Stimulated activated CD4-positive, alpha-beta T cell treated with anti-CD3 and anti-CD28 coated beads, Interleukin-4, amount 100 ng/mL, for 4 hours (primary cell): Measurements from ENCODE around the gene HLCS.

Experiments used
- DNase-seq, 2 experiments: peaks; one replicate each; pipeline ENCODE4 v3.0.0-alpha.2; 2020

The HLCS gene

DNA sequence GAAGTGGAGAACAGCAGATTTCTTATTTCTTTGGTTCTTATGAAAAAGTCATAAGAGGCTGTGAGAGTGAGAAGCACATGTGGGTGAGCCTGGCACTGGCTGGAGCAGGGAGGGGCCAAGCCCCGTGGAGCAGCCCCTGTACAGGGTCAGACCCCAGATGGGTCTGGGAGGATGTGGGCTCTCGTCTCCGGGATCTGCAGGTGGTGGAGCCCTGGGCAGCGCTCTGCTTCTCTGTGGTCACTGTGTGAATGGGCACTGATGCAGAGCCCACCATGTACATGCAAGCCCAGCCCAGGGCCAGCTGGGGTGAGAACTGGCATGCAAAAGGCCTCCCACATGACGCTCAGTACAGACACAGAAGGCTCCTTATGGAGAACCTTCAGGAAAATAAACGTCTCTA, 200.0 kb downstream of the HLCS start:
- DNase-seq = no peak

DNA sequence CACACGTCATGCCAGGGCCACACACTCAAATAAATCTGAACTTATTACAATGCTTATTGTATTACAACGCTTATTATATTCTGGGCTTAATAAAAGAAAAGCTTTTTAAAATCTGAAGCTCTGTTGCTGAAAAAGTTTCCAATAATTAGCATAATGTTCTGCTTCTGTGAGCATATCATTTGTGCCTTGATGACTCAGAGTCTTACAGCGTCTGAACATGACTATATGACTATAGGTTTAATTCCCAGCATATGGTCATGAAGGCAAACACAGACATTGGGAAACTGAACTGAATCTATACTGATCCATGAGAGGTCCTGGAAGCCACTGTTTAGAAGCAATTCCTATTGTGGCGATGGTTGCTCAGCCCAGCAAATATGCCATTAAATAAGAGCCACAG, 201.2 kb downstream of the HLCS start:
- DNase-seq = no peak

DNA sequence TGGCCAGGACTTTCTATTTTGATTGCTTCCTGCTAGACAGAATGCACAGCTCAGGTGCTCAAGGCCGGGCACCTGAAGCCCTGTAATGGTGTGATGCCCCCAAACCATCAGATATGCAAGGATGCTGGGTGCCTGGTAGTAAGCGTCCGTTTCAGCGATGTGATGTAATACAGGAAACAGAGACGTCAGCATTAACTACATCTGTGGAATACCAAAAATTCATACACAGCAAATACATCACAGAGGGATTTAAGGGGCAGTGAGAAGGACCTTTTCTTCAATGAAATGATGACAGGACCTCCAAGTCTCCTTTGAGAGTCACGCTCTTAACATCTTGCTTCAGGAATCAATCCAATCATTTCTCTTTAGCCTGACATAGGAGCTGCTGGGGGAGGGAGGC, 203.2 kb downstream of the HLCS start:
- no peak for DNase-seq

DNA sequence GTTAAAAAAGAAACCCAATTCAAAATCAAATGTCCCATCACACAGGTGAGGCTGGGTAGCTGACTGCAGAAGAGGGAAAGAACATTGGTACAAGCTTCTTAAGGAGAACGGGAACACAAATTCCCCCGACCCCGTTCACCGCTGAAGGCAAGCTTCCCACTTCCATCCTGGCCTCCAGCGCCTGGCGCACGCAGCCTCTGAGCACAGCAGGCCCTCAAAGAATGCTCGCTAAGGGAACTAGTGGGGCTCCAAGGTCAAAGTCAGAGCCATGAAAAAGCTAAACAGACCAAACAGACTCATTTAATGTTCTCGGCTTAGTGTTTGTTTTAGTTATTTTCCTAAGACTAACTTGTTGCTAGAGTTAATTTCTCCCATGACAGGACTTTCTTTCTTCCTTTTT, 203.8 kb downstream of the HLCS start:
- no peak for DNase-seq

DNA sequence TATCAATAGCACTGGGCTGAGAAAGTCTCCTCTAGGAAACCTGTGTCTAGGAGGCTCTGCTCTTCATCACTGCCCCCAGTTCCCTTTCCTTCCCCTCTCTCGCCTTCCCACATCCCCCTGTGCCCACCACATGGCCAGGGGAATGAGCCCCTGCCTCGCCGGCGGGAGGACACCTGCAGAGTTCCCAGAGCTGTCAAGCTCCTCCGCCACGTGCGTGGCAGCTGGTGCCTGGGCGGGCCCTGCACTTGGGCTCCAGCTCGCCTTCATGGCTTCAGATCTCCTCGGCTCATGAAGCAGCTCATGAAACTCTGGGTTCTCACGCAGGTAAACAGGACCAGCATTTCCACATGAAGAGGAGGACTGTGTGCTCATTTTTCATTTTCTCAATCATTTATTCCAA, 204.8 kb downstream of the HLCS start:
- no peak for DNase-seq

DNA sequence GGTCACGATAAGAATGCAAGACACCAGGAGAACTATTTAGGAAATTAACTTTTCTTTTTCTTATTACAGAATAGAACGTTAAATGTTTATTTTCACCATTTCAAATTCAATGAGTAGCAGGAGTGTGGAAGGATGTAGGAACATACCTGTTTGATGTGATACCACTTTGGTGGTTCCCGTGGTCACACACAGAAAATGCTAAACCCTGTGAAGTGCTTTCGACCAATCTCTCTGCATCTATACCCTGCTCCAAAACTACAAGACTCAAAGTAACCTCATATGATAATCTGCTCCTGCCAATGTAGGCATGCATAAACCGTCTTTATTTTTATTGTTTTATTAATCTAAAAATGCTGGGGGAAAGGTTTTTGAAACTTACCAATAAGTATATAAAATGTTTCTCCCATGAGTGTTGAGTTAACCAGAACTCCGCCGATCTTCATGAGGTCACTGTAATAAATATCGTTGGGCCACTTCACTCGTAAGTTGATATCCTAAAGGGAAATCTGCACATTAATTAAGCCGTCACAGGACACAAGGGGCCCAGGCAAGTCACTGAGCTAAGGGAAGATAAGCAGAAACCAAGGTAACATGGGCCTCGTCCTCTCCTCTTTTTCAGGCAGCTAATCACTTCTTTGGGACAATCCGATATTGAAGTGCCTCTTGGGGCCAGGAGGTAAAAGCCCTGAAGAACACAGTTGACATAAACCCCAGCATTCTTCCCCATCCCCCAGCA, 207.0 kb downstream of the HLCS start:
- DNase-seq = no peak

DNA sequence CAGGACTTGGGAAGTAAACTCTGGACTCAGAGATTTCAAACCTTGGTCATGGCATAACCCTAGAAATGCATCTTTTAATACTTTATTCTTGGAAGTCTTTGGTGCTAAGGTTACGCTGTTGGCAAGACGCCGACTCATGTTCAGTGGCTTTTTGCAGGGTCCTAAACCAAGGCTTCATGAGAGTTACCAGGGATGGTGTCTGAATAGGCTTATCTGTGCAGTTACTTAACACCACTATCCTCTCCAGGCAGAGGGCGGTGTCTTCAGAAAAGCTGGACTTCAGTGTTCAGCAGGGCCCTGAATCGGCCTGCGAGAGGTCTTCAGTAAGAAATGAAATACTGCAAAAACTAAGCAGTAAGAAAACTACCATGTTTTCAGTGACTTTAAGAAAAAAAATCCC, 209.3 kb downstream of the HLCS start:
- no peak for DNase-seq

DNA sequence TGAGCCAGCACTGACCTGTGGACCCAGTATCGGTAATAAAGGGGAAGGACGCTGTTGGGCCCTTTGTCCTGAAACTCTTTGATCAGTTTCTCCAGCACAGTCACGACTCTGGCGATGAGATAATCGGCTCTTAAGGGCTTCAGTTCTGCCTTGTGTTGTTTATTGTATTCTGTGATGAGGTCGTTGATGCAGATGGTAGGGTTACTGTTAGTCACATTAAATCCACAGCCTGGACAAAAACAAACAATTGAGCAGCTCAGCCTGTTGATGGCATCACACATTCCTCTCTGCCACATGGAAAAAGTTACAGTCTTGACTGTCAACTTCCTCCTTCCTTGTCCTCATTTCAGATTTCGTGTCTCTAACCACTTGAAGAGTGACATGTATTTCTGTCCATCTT, 209.9 kb downstream of the HLCS start:
- no peak for DNase-seq

DNA sequence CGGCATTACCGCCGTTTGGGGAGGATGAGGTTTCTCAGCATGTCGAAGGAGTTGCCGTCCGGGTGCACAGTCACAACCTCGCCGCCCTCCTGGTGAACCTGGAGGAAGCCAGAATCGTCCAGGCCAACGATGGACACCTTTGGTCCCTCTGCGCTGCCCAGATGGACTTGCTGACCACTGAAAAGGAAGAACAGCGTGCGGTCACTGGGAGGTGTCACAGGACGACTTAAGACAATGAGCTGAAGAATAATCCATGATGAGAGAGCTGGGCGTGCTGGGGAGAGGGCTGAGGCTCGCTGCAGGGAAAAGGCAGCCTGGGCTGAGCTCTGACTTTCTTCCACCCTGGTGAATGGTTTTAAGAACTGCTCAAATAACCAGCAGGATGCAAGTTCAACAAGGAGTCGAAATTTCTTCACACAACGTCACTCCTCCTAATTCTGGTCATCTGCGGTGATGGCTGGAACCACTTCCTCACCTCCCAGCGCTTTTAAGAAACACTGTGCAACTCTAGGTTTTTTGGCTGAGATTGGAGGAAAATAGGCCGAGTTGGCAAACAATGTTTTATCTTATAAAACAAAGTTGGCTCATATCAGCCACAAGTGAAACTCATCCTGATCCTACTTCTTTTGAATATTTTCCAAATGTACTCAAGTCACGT, 212.1 kb downstream of the HLCS start:
- DNase-seq = no peak

DNA sequence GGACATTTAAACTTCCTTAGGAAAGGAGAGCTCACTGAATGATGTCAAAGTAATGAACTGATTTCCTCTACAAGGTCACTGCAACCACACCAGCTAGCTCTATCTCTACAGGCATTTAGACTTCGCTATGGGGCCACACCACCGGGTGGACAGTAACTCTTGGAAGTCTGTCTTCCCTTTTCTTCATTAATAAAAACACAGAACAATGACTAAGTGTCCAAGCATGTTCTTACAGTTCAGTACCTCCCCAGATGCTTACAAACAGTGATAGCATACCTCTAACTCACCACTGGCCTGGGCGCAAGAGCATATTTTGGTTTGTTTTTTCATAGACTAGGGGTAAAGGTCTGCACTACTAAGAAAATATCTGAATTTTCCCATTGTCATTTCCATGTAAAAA, 212.9 kb downstream of the HLCS start:
- no peak for DNase-seq

DNA sequence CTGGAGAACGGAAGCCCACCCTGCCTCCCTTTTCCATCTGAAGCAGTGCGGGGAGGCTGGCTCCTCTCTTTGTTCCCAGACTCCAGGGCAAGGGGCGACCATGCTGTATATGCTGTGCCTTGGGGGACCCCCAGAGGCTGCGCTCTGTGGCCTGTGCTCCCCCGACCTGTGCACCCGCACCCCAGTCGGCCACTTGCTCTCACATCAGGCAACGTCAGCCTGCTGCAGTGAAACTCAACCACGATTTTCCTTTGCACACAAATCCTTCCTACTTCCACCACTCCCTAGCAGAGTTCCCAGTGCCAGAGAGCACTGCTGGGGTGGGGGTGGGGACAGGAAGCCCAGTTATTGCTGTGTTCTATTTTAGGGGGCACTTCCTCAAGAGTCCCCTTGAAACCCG, 215.1 kb downstream of the HLCS start:
- no peak for DNase-seq

DNA sequence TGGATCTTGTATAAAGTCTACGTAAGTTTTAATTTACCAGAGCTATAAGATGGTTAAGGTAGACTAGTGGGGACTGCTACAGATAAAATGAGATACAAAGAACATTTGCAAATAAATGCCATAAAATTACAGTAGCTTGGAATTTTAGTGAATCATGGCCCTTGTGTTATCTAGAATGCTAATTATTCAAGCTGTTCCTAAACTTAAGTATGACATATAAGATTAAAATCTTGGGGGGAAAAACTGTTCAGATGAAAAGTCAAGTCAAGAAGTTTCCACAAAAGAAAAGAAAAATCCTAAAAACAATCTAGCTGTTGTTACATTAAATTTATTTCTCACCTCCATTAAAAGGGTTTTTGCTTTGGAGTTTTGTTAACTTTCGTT, 215.9 kb downstream of the HLCS start:
- DNase-seq = no peak

DNA sequence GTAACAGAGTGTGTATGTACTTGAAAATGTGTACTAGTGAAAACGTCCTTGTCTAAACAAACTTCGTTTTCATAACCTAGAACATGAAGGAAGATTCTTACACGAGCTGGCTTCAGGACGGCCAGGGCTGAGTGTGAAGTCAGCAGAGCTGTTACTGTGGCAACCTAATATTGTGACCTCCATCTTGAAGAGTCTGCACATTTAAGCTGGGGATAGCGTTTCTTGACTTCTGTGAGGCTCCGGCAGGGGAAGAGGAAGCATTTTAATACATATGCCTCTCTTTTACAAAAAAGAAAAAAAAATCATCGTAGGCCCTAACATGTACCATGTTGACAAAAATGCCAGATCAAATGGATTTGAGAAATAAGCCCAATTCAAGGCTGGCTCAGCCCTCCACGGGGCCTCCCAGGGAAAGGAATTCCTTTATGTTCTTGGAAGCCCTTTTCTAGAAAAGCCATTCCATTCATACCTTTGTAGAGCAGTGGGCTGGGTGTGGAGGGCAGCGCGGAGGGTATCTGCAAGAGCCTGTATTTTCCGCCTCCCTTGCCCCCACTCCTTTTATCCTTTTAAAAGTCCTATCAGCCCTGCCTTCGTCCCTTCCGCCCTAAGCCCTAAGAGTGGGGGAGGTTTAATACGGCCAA, 216.4 kb downstream of the HLCS start:
- no peak for DNase-seq

DNA sequence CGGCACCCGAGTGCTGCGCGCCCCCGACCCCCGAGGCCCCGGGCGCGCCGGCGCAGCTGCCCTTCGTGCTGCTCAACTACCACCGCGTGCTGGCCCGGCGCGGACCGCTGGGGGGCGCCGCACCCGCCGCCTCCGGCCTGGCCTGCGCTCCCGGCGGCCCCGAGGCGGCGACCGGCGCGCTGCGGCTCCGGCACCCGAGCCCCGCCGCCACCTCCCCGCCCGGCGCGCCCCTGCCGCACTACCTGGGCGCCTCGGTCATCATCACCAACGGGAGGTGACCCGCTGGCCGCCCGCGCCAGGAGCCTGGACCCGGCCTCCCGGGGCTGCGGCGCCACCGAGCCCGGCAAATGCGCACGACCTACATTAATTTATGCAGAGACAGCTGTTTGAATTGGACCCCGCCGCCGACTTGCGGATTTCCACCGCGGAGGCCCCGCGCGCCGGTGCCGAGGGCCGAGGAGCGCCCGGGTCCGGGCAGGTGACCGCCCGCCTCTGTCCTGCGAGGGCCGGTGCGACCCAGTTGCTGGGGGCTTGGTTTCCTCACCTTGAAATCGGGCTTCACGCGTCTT, 218.6 kb downstream of the HLCS start:
- peak in 1 of 2 experiments; percentile 40 for DNase-seq

DNA sequence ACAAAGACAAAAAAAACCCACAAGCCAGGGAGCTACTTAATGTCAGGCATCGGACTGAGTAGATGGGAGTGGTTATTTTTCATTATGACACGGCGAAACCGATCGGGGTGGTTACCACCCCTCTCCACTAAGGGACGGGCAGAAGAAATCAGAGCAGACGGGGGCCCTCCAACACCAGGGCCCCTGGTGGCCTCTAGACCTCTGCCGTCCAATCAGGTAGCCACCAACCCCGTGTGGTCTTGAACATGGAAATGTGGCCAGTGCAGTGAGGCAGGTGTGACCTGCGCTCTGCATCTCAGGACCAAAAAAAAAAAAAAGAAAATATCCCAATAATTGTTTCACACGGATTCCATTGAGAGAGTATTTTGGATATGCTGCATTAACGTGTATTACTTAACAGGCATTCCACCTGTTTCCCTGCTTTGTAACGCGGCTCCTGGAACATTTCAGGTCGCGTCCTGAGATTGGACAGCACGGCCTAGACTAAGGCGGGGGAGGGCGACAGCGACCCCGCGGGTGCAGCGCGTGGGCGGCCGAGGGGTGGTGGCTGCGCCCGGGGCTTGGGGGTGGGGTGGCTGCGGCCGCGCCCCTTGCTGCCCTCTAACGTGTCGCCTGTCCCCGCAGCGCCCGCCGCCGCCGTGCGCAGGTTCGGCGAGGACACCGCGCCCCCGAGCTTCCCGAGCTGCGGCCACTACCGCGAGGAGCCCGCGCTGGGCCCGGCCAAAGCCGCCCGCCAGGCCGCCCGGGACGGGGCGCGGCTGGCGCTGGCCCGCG, 219.2 kb downstream of the HLCS start:
- DNase-seq = no peak

DNA sequence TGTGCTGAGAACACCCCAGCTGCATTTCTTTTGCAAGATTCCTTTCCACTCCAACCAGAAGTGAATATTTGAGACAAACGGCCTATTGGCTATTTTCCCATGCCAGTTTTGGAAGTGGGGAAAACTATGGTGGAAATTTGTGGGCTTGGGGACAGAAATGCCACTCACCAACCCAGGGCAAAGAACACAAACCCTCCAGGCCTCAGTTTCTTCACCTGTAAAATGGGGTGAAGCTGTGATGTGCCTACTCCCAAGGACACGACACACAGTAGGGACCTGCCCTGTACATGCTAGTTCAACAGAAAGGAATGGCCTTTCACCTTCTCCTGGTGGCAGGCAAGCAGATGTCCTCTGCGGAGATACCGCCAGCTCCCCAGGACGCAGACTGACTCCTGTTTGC, 221.0 kb downstream of the HLCS start:
- DNase-seq = no peak

DNA sequence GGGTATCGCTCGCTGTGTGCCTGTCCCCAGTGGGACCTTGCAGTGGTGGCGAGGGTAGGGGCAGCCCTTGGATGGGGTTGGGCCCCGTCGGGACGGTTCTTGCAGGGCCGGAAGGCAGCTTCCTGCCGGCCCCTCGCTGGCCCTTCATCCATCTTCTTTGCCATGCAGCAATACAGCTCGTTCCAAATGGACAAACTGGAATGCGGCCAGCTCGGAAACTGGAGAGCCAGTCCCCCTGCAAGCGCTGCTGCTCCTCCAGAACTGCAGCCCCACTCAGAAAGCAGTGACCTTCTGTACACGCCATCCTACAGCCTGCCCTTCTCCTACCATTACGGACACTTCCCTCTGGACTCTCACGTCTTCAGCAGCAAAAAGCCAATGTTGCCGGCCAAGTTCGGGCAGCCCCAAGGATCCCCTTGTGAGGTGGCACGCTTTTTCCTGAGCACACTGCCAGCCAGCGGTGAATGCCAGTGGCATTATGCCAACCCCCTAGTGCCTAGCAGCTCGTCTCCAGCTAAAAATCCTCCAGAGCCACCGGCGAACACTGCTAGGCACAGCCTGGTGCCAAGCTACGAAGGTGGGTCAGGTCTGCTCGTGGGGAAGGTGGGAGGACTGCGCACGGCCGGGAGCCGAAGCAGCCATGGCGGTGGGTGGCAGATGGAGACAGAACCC, 221.8 kb downstream of the HLCS start:
- no peak for DNase-seq

DNA sequence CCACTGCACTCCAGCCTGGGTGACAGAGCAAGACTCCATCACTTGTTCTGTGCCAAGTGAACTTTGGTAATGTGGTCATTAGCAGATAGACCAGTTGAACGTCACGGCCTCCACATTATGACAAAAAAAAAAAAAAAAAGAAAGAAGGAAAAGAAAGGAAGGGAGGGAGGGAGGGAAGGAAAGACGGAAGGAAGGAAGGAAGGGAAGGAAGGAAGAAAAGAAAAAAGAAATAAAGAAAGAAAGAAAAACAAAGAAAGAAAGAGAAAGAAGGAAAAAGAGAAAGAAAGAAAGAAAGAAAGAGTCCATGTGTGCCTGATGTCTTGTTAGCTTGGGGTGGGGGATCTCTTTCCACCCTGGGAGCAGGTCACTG, 222.3 kb downstream of the HLCS start:
- DNase-seq = no peak

DNA sequence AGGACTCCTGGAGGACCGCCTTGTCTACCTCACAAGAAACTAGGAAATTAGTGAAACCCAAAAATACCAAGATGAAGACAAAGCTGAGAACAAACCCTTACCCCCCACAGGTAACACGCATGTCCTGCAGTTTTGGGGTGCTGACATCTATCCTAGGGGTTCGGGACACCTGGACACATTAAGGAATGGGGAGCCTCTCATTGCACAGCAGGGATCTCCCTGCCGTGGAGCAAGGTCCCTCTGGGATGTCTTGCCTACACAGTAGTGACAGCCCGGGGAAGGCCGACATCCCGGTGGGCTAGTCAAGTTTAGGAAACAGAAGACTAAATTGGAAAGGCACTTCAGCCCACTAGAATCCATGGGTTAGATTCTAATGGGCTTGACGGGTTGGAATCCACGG, 223.0 kb downstream of the HLCS start:
- no peak for DNase-seq

DNA sequence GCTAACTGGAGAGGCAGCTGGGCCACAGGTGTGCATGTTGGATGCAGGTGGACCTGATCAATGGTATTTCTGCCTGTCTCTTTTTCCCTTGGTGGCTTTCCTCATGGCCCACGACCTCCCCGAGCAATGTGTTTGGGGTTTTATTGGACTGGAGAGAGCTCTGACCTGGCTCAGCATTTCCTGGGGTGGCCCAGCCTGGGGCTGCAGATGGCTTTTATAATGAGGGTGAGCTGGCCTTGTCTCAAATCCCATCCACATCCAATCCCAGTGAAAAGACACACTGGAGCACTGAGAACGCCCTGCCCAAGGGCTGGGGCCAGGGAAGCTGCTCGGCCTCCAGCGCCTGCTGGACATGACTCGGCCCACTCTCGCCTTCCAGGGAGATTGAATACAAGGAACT, 223.5 kb downstream of the HLCS start:
- DNase-seq = no peak

DNA sequence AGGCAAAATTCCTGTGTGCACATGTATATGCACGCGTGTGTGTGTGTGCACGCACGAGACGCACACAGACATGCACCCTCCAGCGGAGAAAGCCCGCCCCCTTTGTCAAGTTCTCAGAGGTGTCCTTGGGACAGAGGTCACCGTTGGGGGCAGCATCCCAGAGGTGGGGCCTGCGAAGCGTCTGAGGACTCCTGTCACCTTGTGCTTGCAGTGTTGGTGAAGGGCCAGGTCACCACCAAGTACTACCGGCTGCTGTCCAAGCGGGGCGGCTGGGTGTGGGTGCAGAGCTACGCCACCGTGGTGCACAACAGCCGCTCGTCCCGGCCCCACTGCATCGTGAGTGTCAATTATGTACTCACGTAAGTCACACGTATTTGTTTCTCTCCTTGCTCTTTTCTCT, 225.0 kb downstream of the HLCS start:
- DNase-seq = no peak

DNA sequence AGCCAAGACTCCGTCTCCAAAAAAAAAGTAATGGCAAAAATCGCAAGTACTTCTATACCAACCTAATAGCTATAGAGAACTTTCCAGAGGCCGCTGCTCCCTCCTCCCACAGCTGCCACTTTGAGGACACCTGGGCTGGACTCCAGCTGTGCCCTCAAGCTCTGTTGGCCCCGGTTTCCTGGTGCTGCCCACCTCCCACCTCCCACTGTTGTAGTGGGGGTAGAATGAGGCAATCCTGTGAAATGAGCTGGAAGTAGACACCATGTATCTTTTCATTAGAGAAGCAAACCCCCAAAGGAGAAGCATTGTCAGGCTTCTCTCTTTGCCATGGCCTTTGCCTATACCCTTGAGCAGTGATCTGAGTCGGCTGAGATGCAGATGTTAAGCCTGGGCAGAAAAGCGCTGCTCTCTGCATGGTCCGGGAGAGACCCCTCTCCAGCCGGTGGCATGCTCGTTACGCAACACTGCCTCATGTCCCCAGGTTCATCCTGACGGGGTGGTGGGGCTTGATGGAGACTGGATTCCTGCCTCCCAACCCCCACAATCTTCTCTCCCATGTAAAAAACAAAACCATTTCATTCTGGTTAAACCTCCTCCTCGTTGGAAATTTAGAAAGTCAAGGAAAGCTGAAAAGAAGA, 227.9 kb downstream of the HLCS start:
- DNase-seq = no peak
